SK-N-SH (cell line): ENCODE measurements around the gene SBSN. TPM values are rescaled to one million over a fixed set of nuclear protein-coding genes. Genes with fewer than 3 reads are reported as not detected.

ENCODE experiments used
- CTCF ChIA-PET: fragments of 300-600, 350-600 bp; formaldehyde crosslinking; extraction: SDS; loops from one replicate; lab custom pipeline; 2021; lab: Yijun Ruan, JAX
- POLR2A ChIA-PET: fragments of 350-600 bp; sonication (Branson Sonifier 250); formaldehyde crosslinking; extraction: SDS; loops from one replicate; lab custom pipeline; 2020; ENCODE audit warnings: antibody characterized with exemption, inconsistent platforms; lab: Yijun Ruan, JAX
- DNase-seq: peaks from one replicate; pipeline ENCODE4 v3.0.0; 2012
- H2AFZ ChIP-seq: fragments of 200-600 bp; sonication (generic); 2 replicates; pipeline ENCODE4 v1.8.1; 2016; ENCODE audit warnings: antibody characterized with exemption, mild to moderate bottlenecking, low read depth
- H3F3A ChIP-seq: fragments of 200-600 bp; sonication (generic); replicated peaks from 2 replicates; pipeline ENCODE3; 2016; ENCODE audit warnings: antibody characterized with exemption, mild to moderate bottlenecking; ENCODE audit not compliant: insufficient read depth
- H3K27ac ChIP-seq, 2 experiments: fragments of 200-500 bp in 1 of 2; fragments of 200-600 bp in 1 of 2; sonication (Bioruptor generic) in 1 of 2; sonication (generic), shearing (Covaris generic) in 1 of 2; 2 replicates each; pipeline versions ENCODE4 v1.5.1 to v1.6.1; 2014 to 2016; ENCODE audit warnings: low read depth in 2 of 2, inconsistent platforms in 1 of 2, low read length in 1 of 2, mild to moderate bottlenecking in 1 of 2, mixed read lengths in 1 of 2
- H3K27me3 ChIP-seq: fragments of 200-600 bp; sonication (generic), shearing (Covaris generic); 2 replicates; pipeline ENCODE4 v1.6.1; 2016; ENCODE audit warnings: mixed run types; ENCODE audit not compliant: insufficient read depth
- H3K36me3 ChIP-seq, 2 experiments: fragments of 200-500 bp in 1 of 2; fragments of 200-600 bp in 1 of 2; sonication (Bioruptor generic) in 1 of 2; sonication (generic) in 1 of 2; replicated peaks in 1 of 2; 2 replicates each; pipeline versions ENCODE3 to v1.5.1; 2014 to 2016; ENCODE audit warnings: low read length in 1 of 2, mild to moderate bottlenecking in 1 of 2; ENCODE audit not compliant: insufficient read depth in 2 of 2, control insufficient read depth in 1 of 2
- H3K4me1 ChIP-seq, 2 experiments: fragments of 200-500 bp in 1 of 2; fragments of 200-600 bp in 1 of 2; sonication (Bioruptor generic) in 1 of 2; sonication (generic), shearing (Covaris generic) in 1 of 2; 2 replicates each; pipeline versions ENCODE4 v1.5.1 to v1.6.1; 2014 to 2016; ENCODE audit warnings: low read depth in 1 of 2, low read length in 1 of 2, mixed run types in 1 of 2; ENCODE audit not compliant: insufficient read depth in 2 of 2, control insufficient read depth in 1 of 2
- H3K4me2 ChIP-seq: fragments of 200-600 bp; sonication (generic), shearing (Covaris generic); 2 replicates; pipeline ENCODE4 v1.6.1; 2017; ENCODE audit warnings: mixed run types
- H3K4me3 ChIP-seq, 2 experiments: fragments of 200-500 bp in 1 of 2; fragments of 200-600 bp in 1 of 2; sonication (Bioruptor generic) in 1 of 2; sonication (generic), shearing (Covaris generic) in 1 of 2; 2 replicates each; pipeline versions ENCODE4 v1.5.1 to v1.8.1; 2014 to 2016; ENCODE audit warnings: low read depth in 2 of 2, inconsistent platforms in 1 of 2, low read length in 1 of 2, mild to moderate bottlenecking in 1 of 2, mixed read lengths in 1 of 2, moderate library complexity in 1 of 2
- H3K79me2 ChIP-seq: fragments of 200-600 bp; sonication (generic); 2 replicates; pipeline ENCODE4 v1.8.1; 2017; ENCODE audit warnings: mild to moderate bottlenecking; ENCODE audit not compliant: insufficient read depth
- H3K9ac ChIP-seq: fragments of 200-600 bp; sonication (generic); 2 replicates; pipeline ENCODE4 v1.6.1; 2017; ENCODE audit warnings: mixed run types
- H3K9me2 ChIP-seq: fragments of 200-600 bp; sonication (generic); 2 replicates; pipeline ENCODE4 v1.6.1; 2017; ENCODE audit warnings: mixed run types
- H3K9me3 ChIP-seq: fragments of 200-600 bp; sonication (generic); 2 replicates; pipeline ENCODE4 v1.6.1; 2017; ENCODE audit warnings: mixed run types, mild to moderate bottlenecking, moderate library complexity
- H4K20me1 ChIP-seq: fragments of 200-600 bp; sonication (generic); 2 replicates; pipeline ENCODE4 v1.6.1; 2017; ENCODE audit warnings: mild to moderate bottlenecking, mixed run types; ENCODE audit not compliant: insufficient read depth
- CHD2 ChIP-seq: fragments of 150-350 bp; IDR thresholded peaks from 2 replicates; pipeline ENCODE4 v1.6.1; 2018; ENCODE audit warnings: low read length; ENCODE audit not compliant: partially characterized antibody
- ELF1 ChIP-seq: IDR thresholded peaks from 2 replicates; pipeline ENCODE4 v1.4.0; 2012
- EP300 ChIP-seq, 2 experiments: IDR thresholded peaks; 2 replicates each; pipeline versions ENCODE4 v1.4.0 to v1.6.1; 2012; ENCODE audit warnings: borderline replicate concordance in 1 of 2, low read depth in 1 of 2, low read length in 1 of 2
- EZH2phosphoT487 ChIP-seq: fragments of 200-600 bp; sonication (generic); IDR thresholded peaks from 2 replicates; pipeline ENCODE4 v1.6.1; 2017; ENCODE audit warnings: low read depth, mixed run types, mild to moderate bottlenecking, antibody characterized with exemption, moderate library complexity, borderline replicate concordance
- FOSL2 ChIP-seq: IDR thresholded peaks from 2 replicates; pipeline ENCODE4 v1.4.0; 2012; ENCODE audit warnings: low read depth, mild to moderate bottlenecking, moderate library complexity, borderline replicate concordance
- FOXM1 ChIP-seq: IDR thresholded peaks from 2 replicates; pipeline ENCODE4 v1.4.0; 2012; ENCODE audit warnings: low read depth, mild to moderate bottlenecking
- GATA2 ChIP-seq: sonication (generic); formaldehyde crosslinking; IDR thresholded peaks from 2 replicates; pipeline ENCODE4 v1.5.0; 2020; ENCODE audit warnings: mild to moderate bottlenecking, missing genetic modification reagents
- JUND ChIP-seq: IDR thresholded peaks from 2 replicates; pipeline ENCODE4 v1.4.0; 2012
- MAX ChIP-seq: IDR thresholded peaks from 2 replicates; pipeline ENCODE4 v1.4.0; 2012; ENCODE audit warnings: low read depth
- NRF1 ChIP-seq: IDR thresholded peaks from 2 replicates; pipeline ENCODE4 v1.6.1; 2012; ENCODE audit warnings: low read depth, mild to moderate bottlenecking, low read length
- RAD21 ChIP-seq: IDR thresholded peaks from 2 replicates; pipeline ENCODE4 v1.6.1; 2012; ENCODE audit warnings: mild to moderate bottlenecking, low read length
- RXRA ChIP-seq: IDR thresholded peaks from 2 replicates; pipeline ENCODE4 v1.4.0; 2012; ENCODE audit warnings: low read depth, mild to moderate bottlenecking, borderline replicate concordance
- SIN3A ChIP-seq: IDR thresholded peaks from 2 replicates; pipeline ENCODE4 v1.6.1; 2012; ENCODE audit warnings: low read depth, mild to moderate bottlenecking, low read length, moderate library complexity, borderline replicate concordance
- TAF1 ChIP-seq: IDR thresholded peaks from 2 replicates; pipeline ENCODE4 v1.6.1; 2012; ENCODE audit warnings: low read depth, mild to moderate bottlenecking, low read length, moderate library complexity, borderline replicate concordance
- YY1 ChIP-seq: IDR thresholded peaks from 2 replicates; pipeline ENCODE4 v1.4.0; 2012; ENCODE audit warnings: low read depth, mild to moderate bottlenecking
- WGBS: methylation state at CpG from one replicate; pipeline ENCODE4 v1.1.6; 2017; ENCODE audit warnings: low lambda C conversion rate; 5-methylcytosine and 5-hydroxymethylcytosine counted together
- polyA plus RNA-seq, 3 experiments: library from polyadenylated mRNA; depleted of rRNA; stranded (reverse); fragments of >200 nt; gene quantifications; 2 replicates each; pipeline ENCODE4 v1.2.3, GENCODE V29; 2012
- TF ChIP-seq, protein P1 (sequence below): fragments of 150-350 bp; IDR thresholded peaks from 2 replicates; pipeline ENCODE4 v1.6.1; 2016; ENCODE audit warnings: mild to moderate bottlenecking, low read depth, low read length
- TF ChIP-seq, protein P2 (sequence below): fragments of 150-350 bp; IDR thresholded peaks from 2 replicates; pipeline ENCODE4 v1.6.1; 2017; ENCODE audit warnings: antibody characterized with exemption, low read length, low read depth, borderline replicate concordance
- TF ChIP-seq, protein P3 (sequence below): IDR thresholded peaks from 2 replicates; pipeline ENCODE4 v1.4.0; 2012; ENCODE audit warnings: low read depth, borderline replicate concordance
- TF ChIP-seq, protein P4 (sequence below): IDR thresholded peaks from 2 replicates; pipeline ENCODE4 v1.6.1; 2012; ENCODE audit warnings: mild to moderate bottlenecking, low read depth, low read length, moderate library complexity
- TF ChIP-seq, protein P5 (sequence below): IDR thresholded peaks from 2 replicates; pipeline ENCODE4; 2012

The SBSN gene
- polyA plus RNA-seq, 1 of the 3 experiments (the other 2 are of a cell fraction): 0.25 TPM

GRCh38 chr19:35539850-35540249 is 11.7 kb upstream of the SBSN start:
- H3K9ac ChIP-seq: no peak overlapping the region
- H4K20me1 ChIP-seq: no peaks in the 10 kb centered on the region
- TF ChIP-seq RXRA (no peak), FOXM1 (no peak), NRF1 (no peak), MAX (no peak), FOSL2 (no peak), ELF1 (no peak), RAD21 (no peak), CHD2 (no peak), SIN3A (no peak), GATA2 (CRISPR knock-in tag) (no peak), EP300 (IDR thresholded peaks at IDR 0.05; ENCODE audit: borderline replicate concordance in 1 of 2, low read depth in 1 of 2, low read length in 1 of 2) (no peak), TAF1 (no peak), JUND (no peak), EZH2phosphoT487 (no peak), YY1 (no peak)
- TF ChIP-seq, protein P1, sequence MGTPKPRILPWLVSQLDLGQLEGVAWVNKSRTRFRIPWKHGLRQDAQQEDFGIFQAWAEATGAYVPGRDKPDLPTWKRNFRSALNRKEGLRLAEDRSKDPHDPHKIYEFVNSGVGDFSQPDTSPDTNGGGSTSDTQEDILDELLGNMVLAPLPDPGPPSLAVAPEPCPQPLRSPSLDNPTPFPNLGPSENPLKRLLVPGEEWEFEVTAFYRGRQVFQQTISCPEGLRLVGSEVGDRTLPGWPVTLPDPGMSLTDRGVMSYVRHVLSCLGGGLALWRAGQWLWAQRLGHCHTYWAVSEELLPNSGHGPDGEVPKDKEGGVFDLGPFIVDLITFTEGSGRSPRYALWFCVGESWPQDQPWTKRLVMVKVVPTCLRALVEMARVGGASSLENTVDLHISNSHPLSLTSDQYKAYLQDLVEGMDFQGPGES: no peak
- TF ChIP-seq, protein P2, sequence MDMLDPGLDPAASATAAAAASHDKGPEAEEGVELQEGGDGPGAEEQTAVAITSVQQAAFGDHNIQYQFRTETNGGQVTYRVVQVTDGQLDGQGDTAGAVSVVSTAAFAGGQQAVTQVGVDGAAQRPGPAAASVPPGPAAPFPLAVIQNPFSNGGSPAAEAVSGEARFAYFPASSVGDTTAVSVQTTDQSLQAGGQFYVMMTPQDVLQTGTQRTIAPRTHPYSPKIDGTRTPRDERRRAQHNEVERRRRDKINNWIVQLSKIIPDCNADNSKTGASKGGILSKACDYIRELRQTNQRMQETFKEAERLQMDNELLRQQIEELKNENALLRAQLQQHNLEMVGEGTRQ: no peak
- TF ChIP-seq, protein P3, sequence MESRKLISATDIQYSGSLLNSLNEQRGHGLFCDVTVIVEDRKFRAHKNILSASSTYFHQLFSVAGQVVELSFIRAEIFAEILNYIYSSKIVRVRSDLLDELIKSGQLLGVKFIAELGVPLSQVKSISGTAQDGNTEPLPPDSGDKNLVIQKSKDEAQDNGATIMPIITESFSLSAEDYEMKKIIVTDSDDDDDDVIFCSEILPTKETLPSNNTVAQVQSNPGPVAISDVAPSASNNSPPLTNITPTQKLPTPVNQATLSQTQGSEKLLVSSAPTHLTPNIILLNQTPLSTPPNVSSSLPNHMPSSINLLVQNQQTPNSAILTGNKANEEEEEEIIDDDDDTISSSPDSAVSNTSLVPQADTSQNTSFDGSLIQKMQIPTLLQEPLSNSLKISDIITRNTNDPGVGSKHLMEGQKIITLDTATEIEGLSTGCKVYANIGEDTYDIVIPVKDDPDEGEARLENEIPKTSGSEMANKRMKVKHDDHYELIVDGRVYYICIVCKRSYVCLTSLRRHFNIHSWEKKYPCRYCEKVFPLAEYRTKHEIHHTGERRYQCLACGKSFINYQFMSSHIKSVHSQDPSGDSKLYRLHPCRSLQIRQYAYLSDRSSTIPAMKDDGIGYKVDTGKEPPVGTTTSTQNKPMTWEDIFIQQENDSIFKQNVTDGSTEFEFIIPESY: no peak
- TF ChIP-seq, protein P4, sequence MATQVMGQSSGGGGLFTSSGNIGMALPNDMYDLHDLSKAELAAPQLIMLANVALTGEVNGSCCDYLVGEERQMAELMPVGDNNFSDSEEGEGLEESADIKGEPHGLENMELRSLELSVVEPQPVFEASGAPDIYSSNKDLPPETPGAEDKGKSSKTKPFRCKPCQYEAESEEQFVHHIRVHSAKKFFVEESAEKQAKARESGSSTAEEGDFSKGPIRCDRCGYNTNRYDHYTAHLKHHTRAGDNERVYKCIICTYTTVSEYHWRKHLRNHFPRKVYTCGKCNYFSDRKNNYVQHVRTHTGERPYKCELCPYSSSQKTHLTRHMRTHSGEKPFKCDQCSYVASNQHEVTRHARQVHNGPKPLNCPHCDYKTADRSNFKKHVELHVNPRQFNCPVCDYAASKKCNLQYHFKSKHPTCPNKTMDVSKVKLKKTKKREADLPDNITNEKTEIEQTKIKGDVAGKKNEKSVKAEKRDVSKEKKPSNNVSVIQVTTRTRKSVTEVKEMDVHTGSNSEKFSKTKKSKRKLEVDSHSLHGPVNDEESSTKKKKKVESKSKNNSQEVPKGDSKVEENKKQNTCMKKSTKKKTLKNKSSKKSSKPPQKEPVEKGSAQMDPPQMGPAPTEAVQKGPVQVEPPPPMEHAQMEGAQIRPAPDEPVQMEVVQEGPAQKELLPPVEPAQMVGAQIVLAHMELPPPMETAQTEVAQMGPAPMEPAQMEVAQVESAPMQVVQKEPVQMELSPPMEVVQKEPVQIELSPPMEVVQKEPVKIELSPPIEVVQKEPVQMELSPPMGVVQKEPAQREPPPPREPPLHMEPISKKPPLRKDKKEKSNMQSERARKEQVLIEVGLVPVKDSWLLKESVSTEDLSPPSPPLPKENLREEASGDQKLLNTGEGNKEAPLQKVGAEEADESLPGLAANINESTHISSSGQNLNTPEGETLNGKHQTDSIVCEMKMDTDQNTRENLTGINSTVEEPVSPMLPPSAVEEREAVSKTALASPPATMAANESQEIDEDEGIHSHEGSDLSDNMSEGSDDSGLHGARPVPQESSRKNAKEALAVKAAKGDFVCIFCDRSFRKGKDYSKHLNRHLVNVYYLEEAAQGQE: no peak
- TF ChIP-seq, protein P5, sequence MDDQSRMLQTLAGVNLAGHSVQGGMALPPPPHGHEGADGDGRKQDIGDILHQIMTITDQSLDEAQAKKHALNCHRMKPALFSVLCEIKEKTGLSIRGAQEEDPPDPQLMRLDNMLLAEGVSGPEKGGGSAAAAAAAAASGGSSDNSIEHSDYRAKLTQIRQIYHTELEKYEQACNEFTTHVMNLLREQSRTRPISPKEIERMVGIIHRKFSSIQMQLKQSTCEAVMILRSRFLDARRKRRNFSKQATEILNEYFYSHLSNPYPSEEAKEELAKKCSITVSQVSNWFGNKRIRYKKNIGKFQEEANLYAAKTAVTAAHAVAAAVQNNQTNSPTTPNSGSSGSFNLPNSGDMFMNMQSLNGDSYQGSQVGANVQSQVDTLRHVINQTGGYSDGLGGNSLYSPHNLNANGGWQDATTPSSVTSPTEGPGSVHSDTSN: no peak
- H3K4me1 ChIP-seq: peaks cover 0 to 12% of the 10 kb centered on the region in 2 experiments; a peak in 2 of 4 replicates
- CTCF ChIA-PET: interaction anchor here (0.6 kb wide), 1 partner anchor 45 kb away, joined by 3 read pairs; no protein-coding TSS in a partner anchor
- H3K9me2 ChIP-seq: no peaks in the 10 kb centered on the region
- no peak overlapping the region for H2AFZ ChIP-seq
- H3K4me3 ChIP-seq: no peak overlapping the region
- no peaks in the 10 kb centered on the region for H3F3A ChIP-seq
- DNase-seq: no peak
- peaks cover 0 to 7% of the 10 kb centered on the region in 2 experiments for H3K36me3 ChIP-seq
- peaks cover 10% of the 10 kb centered on the region; the same call in 1 of the 2 replicates for H3K79me2 ChIP-seq
- H3K4me2 ChIP-seq: no peak overlapping the region
- no peak overlapping the region for H3K27ac ChIP-seq
- H3K9me3 ChIP-seq: no peaks in the 10 kb centered on the region
- POLR2A ChIA-PET: no interaction called here
- WGBS: 89% methylated on average over 12 of the region's 12 CpGs
- H3K27me3 ChIP-seq: peaks cover 10% of the 10 kb centered on the region; the same call in 1 of the 2 replicates
